KMS-11 (cell line): ENCODE measurements around the gene CD248.

Experiments
- H2AFZ ChIP-seq: fragments of 200-600 bp; sonication (generic); 2 replicates; pipeline ENCODE4 v1.6.1; 2016; ENCODE audit warnings: antibody characterized with exemption, mixed run types, low read depth
- H3K27ac ChIP-seq: fragments of 200-600 bp; sonication (generic); 2 replicates; pipeline ENCODE4 v1.6.1; 2016; ENCODE audit warnings: mild to moderate bottlenecking, mixed run types
- H3K27me3 ChIP-seq: fragments of 200-600 bp; sonication (generic); 2 replicates; pipeline ENCODE4 v1.6.1; 2017; ENCODE audit warnings: mild to moderate bottlenecking, low read depth, mixed run types, moderate library complexity; ENCODE audit not compliant: insufficient read depth
- H3K36me3 ChIP-seq: fragments of 200-600 bp; sonication (generic); 2 replicates; pipeline ENCODE4 v1.6.1; 2017; ENCODE audit warnings: mild to moderate bottlenecking, mixed run types; ENCODE audit not compliant: insufficient read depth
- H3K4me1 ChIP-seq: fragments of 200-600 bp; sonication (generic); 2 replicates; pipeline ENCODE4 v1.6.1; 2016; ENCODE audit warnings: mild to moderate bottlenecking, low read depth, mixed run types; ENCODE audit not compliant: poor library complexity, severe bottlenecking
- H3K4me2 ChIP-seq: fragments of 200-600 bp; sonication (generic); 2 replicates; pipeline ENCODE4 v1.7.0; 2016; ENCODE audit warnings: mild to moderate bottlenecking, mixed run types
- H3K4me3 ChIP-seq: fragments of 200-600 bp; sonication (generic); IDR thresholded peaks from 2 replicates; pipeline ENCODE4 v1.6.1; 2017; ENCODE audit warnings: low read depth, low read length, mixed read lengths; ENCODE audit not compliant: insufficient read depth
- H3K79me2 ChIP-seq: fragments of 200-600 bp; sonication (generic); 2 replicates; pipeline ENCODE4 v1.6.1; 2016; ENCODE audit warnings: low read depth, mixed run types; ENCODE audit not compliant: insufficient read depth
- H3K9ac ChIP-seq: fragments of 200-600 bp; sonication (generic); 2 replicates; pipeline ENCODE4 v1.6.1; 2016; ENCODE audit warnings: mild to moderate bottlenecking, mixed run types
- H4K20me1 ChIP-seq: fragments of 200-600 bp; sonication (generic); 2 replicates; pipeline ENCODE4 v1.6.1; 2016; ENCODE audit warnings: mild to moderate bottlenecking, mixed run types; ENCODE audit not compliant: insufficient read depth
- CTCF ChIP-seq: fragments of 200-600 bp; sonication (generic); conservative IDR thresholded peaks from 2 replicates; pipeline ENCODE4 v1.6.1; 2017; ENCODE audit warnings: low read depth, mild to moderate bottlenecking, antibody characterized with exemption, low read length, moderate library complexity, mixed read lengths

Gene CD248

GRCh38 chr11:66314186-66314501 is 2.7 kb downstream of the CD248 start:
- Histone ChIP-seq H3K4me1 (peaks cover 7% of the 10 kb centered on the region), H2AFZ (no peak overlapping the region), H3K36me3 (no peaks in the 10 kb centered on the region), H3K4me3 (no peak overlapping the region), H3K27ac (no peak overlapping the region), H3K27me3 (peaks cover 2% of the 10 kb centered on the region; the same call in 1 of the 2 replicates), H3K9ac (no peak overlapping the region), H4K20me1 (no peaks in the 10 kb centered on the region), H3K79me2 (no peaks in the 10 kb centered on the region), H3K4me2 (no peak overlapping the region)
- TF ChIP-seq CTCF: no peak

- peak overlapping the region; percentile 59; the same call in 1 of the 2 replicates for H3K4me2 ChIP-seq
- no peaks in the 10 kb centered on the region for H3K79me2 ChIP-seq
- no peaks in the 10 kb centered on the region for H4K20me1 ChIP-seq
- TF ChIP-seq CTCF: no peak
- no peak overlapping the region; the same call in 1 of the 2 replicates for H3K9ac ChIP-seq
- H3K27ac ChIP-seq: no peak overlapping the region
- no peaks in the 10 kb centered on the region for H3K36me3 ChIP-seq
- H2AFZ ChIP-seq: peak overlapping the region; percentile 72
- no peak overlapping the region for H3K4me3 ChIP-seq
- peaks cover 7% of the 10 kb centered on the region for H3K4me1 ChIP-seq
- H3K27me3 ChIP-seq: peaks cover 2% of the 10 kb centered on the region; the same call in 1 of the 2 replicates
These were observed 3.3 kb downstream of the CD248 start for GRCh38 chr11:66313321-66314185.

- peaks cover 4% of the 10 kb centered on the region for H3K4me1 ChIP-seq
- peak overlapping the region; percentile 74 for H2AFZ ChIP-seq
- peak overlapping the region; percentile 89 for H3K4me2 ChIP-seq
- H3K9ac ChIP-seq: no peak overlapping the region; the same call in 1 of the 2 replicates
- no peaks in the 10 kb centered on the region for H3K79me2 ChIP-seq
- no peak overlapping the region for H3K4me3 ChIP-seq
- no peaks in the 10 kb centered on the region for H3K36me3 ChIP-seq
- peak overlapping the region; percentile 64 for H3K27ac ChIP-seq
- H3K27me3 ChIP-seq: peaks cover 2% of the 10 kb centered on the region; the same call in 1 of the 2 replicates
- TF ChIP-seq CTCF: no peak
- no peaks in the 10 kb centered on the region for H4K20me1 ChIP-seq
These were observed 4.1 kb downstream of the CD248 start for GRCh38 chr11:66312549-66313320.

GRCh38 chr11:66311965-66312548 is 4.8 kb downstream of the CD248 start:
- no peaks in the 10 kb centered on the region for H3K79me2 ChIP-seq
- H3K4me1 ChIP-seq: peaks cover 4% of the 10 kb centered on the region
- no peaks in the 10 kb centered on the region for H3K36me3 ChIP-seq
- H3K4me2 ChIP-seq: peak overlapping the region; percentile 89
- H4K20me1 ChIP-seq: no peaks in the 10 kb centered on the region
- peak overlapping the region; percentile 44; the same call in 1 of the 2 replicates for H3K9ac ChIP-seq
- H3K4me3 ChIP-seq: no peak overlapping the region
- H2AFZ ChIP-seq: peak overlapping the region; percentile 74
- peak overlapping the region; percentile 64 for H3K27ac ChIP-seq
- H3K27me3 ChIP-seq: peaks cover 4% of the 10 kb centered on the region; the same call in 1 of the 2 replicates
- TF ChIP-seq CTCF: peak; percentile 84
